AG04450 (cell line): ENCODE measurements around the gene WWOX. TPM values are rescaled to one million over a fixed set of nuclear protein-coding genes. Genes with fewer than 3 reads are reported as not detected.

Source experiments
- CTCF ChIA-PET: fragments of 300-600, 350-600 bp; formaldehyde crosslinking; extraction: SDS; loops from one replicate; lab custom pipeline; 2022; ENCODE audit warnings: antibody characterized with exemption, inconsistent platforms; lab: Charles Lee
- POLR2A ChIA-PET: fragments of 350-600 bp; formaldehyde crosslinking; extraction: SDS; loops from one replicate; lab custom pipeline; 2021; ENCODE audit warnings: antibody characterized with exemption, inconsistent platforms; lab: Yijun Ruan, JAX
- DNase-seq: peaks from one replicate; pipeline ENCODE4 v3.0.0-alpha.2; 2011; ENCODE audit warnings: low read depth, low spot score
- H3K27ac ChIP-seq: one replicate; pipeline ENCODE4 v1.5.1; 2012; ENCODE audit warnings: low read depth, low read length, control low read depth
- H3K27me3 ChIP-seq: one replicate; pipeline ENCODE4 v1.6.0; 2012; ENCODE audit warnings: low read length; ENCODE audit not compliant: control insufficient read depth, insufficient read depth
- H3K4me3 ChIP-seq: 2 replicates; pipeline ENCODE4 v1.5.1; 2011; ENCODE audit warnings: mild to moderate bottlenecking, low read depth, low read length, control low read depth
- H3K9me3 ChIP-seq: 2 replicates; pipeline ENCODE4 v1.5.1; 2012; ENCODE audit warnings: low read length; ENCODE audit not compliant: control insufficient read depth, insufficient read depth
- CTCF ChIP-seq: IDR thresholded peaks from 2 replicates; pipeline ENCODE4 v1.5.1; 2011; ENCODE audit warnings: low read depth, low read length, control low read depth, inconsistent platforms
- polyA plus RNA-seq: library from polyadenylated mRNA; depleted of rRNA; stranded (reverse); fragments of >200 nt; gene quantifications from 2 replicates; pipeline ENCODE4 v1.2.3, GENCODE V29; 2011

Gene WWOX
- polyA plus RNA-seq, 1 experiment, result 2.1 TPM

- ChIA-PET CTCF (no interaction called here), POLR2A (no interaction called here)
- no peak for DNase-seq
Observed at GRCh38 chr16:79004309-79004708, 904.9 kb downstream of the WWOX start.

GRCh38 chr16:79005096-79005495 lies 905.6 kb downstream of the WWOX start:
- DNase-seq, result no peak
- no peaks in the 10 kb centered on the region for H3K27me3 ChIP-seq
- H3K4me3 ChIP-seq, result no peak overlapping the region
- ChIA-PET CTCF (no interaction called here), POLR2A (no interaction called here)
- TF ChIP-seq CTCF, result no peak
- H3K9me3 ChIP-seq, result peaks cover 59% of the 10 kb centered on the region
- no peak overlapping the region for H3K27ac ChIP-seq

More at GRCh38 chr16:79004309-79004708, 904.9 kb downstream of the WWOX start:
- H3K27ac ChIP-seq, result no peak overlapping the region
- no peaks in the 10 kb centered on the region for H3K27me3 ChIP-seq
- H3K9me3 ChIP-seq, result peaks cover 57% of the 10 kb centered on the region
- no peak for TF ChIP-seq CTCF
- no peak overlapping the region for H3K4me3 ChIP-seq

- POLR2A ChIA-PET, result no interaction called here
- no peak overlapping the region for H3K4me3 ChIP-seq
- no peak for DNase-seq
Observed at GRCh38 chr16:79006206-79006605, 906.8 kb downstream of the WWOX start.

GRCh38 chr16:79006765-79007164 lies 907.3 kb downstream of the WWOX start:
- Histone ChIP-seq H3K9me3 (peaks cover 62% of the 10 kb centered on the region), H3K27me3 (no peaks in the 10 kb centered on the region), H3K27ac (no peak overlapping the region), H3K4me3 (no peak overlapping the region)
- DNase-seq, result no peak
- CTCF ChIA-PET, result no interaction called here
- POLR2A ChIA-PET, result no interaction called here
- no peak for TF ChIP-seq CTCF

More at GRCh38 chr16:79006206-79006605, 906.8 kb downstream of the WWOX start:
- CTCF ChIA-PET, result no interaction called here
- Histone ChIP-seq H3K9me3 (peaks cover 58% of the 10 kb centered on the region), H3K27me3 (no peaks in the 10 kb centered on the region), H3K27ac (no peak overlapping the region)
- no peak for TF ChIP-seq CTCF

GRCh38 chr16:79007614-79008013 lies 908.2 kb downstream of the WWOX start:
- H3K27me3 ChIP-seq, result no peaks in the 10 kb centered on the region
- peaks cover 71% of the 10 kb centered on the region for H3K9me3 ChIP-seq
- H3K4me3 ChIP-seq, result no peak overlapping the region
- CTCF ChIA-PET, result no interaction called here
- no peak for TF ChIP-seq CTCF
- no peak overlapping the region for H3K27ac ChIP-seq
- POLR2A ChIA-PET, result no interaction called here
- no peak for DNase-seq
